Thymus (tissue), 11 donors: Measurements from ENCODE around the gene KAZN. TPM values are rescaled to one million over a fixed set of nuclear protein-coding genes. Genes with fewer than 3 reads are reported as not detected.

Experiments used
- DNase-seq, 9 donors: peaks; one replicate each; pipeline ENCODE4 v3.0.0-alpha.2; 2013; ENCODE audit warnings: low spot score in 9 of 9, low read depth in 6 of 9, missing footprints in 1 of 9
- H3K27ac ChIP-seq, 2 donors: one replicate each; pipeline ENCODE4 v1.5.1; 2013; ENCODE audit warnings: control low read depth in 1 of 2, low read depth in 1 of 2, low read length in 1 of 2, mild to moderate bottlenecking in 1 of 2, moderate library complexity in 1 of 2
- H3K27me3 ChIP-seq, 2 donors: one replicate each; pipeline ENCODE4 v1.5.1; 2013; ENCODE audit warnings: low read length in 1 of 2; ENCODE audit not compliant: control insufficient read depth in 2 of 2, insufficient read depth in 1 of 2
- H3K36me3 ChIP-seq, 2 donors: one replicate each; pipeline ENCODE4 v1.5.1; 2013; ENCODE audit warnings: low read length in 1 of 2, mild to moderate bottlenecking in 1 of 2, moderate library complexity in 1 of 2; ENCODE audit not compliant: control insufficient read depth in 2 of 2, insufficient read depth in 2 of 2
- H3K4me1 ChIP-seq, 2 donors: one replicate each; pipeline ENCODE4 v1.5.1; 2013; ENCODE audit warnings: low read length in 2 of 2; ENCODE audit not compliant: control insufficient read depth in 2 of 2, insufficient read depth in 2 of 2
- H3K4me3 ChIP-seq, 2 donors: one replicate each; pipeline ENCODE4 v1.5.1; 2013; ENCODE audit warnings: low read length in 2 of 2, control low read depth in 1 of 2, mild to moderate bottlenecking in 1 of 2
- H3K9me3 ChIP-seq, 2 donors: one replicate each; pipeline ENCODE4 v1.5.1; 2013; ENCODE audit warnings: low read length in 1 of 2, mild to moderate bottlenecking in 1 of 2; ENCODE audit not compliant: control insufficient read depth in 2 of 2, insufficient read depth in 1 of 2
- WGBS: extraction: QIAGEN DNeasy Blood & Tissue Kit; methylation state at CpG from one replicate; pipeline ENCODE4 v1.1.7; 2013; 5-methylcytosine and 5-hydroxymethylcytosine counted together
- polyA plus RNA-seq: library from polyadenylated mRNA; stranded (reverse); fragments of 200-250 nt; gene quantifications from one replicate; pipeline ENCODE4 v1.2.3, GENCODE V29; 2013
- total RNA-seq: library from RNA; stranded (reverse); fragments of 120-200 nt; gene quantifications from one replicate; pipeline ENCODE4 v1.2.4, GENCODE V29; 2013
- donor health status: healthy.

Gene KAZN
- total and polyA plus RNA-seq, 2 donors, result 1.3 to 5.7 TPM

DNA sequence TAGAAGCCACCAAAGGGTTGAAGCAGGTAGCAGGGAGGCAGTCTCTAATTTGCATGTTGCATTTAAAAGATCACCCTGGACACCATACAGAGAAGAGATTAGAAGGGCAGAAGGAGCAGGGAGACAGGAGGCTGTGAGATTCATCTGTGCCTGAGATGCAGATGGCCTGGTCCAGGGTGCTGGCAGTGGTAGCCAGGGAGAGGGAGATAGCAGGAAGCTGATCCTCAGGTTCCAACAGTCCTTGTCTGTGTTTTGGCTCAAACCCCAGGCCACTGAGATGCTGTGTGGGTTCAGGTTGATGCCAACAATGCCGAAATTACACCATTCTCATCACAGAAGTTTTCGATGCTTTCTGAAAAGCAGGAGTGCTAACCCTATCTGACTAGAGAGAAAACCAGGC lies 113.7 kb downstream of the KAZN start:
- no peak for DNase-seq
- 97% methylated on average over 2 of the region's 2 CpGs for WGBS

DNA sequence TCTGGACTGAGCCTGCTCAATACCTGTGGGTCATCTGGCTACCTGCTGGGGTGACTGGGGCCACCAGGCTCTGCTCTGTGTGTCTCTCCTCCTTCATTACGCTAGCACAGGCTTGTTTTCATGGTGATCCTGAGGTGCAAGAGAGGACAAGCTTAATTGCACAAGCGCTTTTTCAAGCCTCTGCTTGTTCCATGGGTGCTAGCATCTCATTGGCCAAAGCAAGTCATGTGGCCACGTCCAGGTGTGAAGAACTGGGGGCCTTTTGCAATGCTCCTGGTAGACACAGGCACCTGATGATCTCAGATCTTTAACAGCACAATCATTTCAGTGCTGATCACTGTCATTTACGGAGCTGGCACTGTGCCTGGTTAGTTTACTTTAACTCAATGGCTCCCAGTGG lies 114.6 kb downstream of the KAZN start:
- 81% methylated on average over 4 of the region's 4 CpGs for WGBS
- Histone ChIP-seq H3K4me1 (no peaks in the 10 kb centered on the region), H3K36me3 (no peaks in the 10 kb centered on the region), H3K9me3 (no peaks in the 10 kb centered on the region), H3K27me3 (no peaks in the 10 kb centered on the region), H3K27ac (no peak overlapping the region), H3K4me3 (no peak overlapping the region)
- DNase-seq, result no peak

More for the DNA sequence above, 113.7 kb downstream of the KAZN start:
- Histone ChIP-seq H3K36me3 (no peaks in the 10 kb centered on the region), H3K4me3 (no peak overlapping the region), H3K27ac (no peak overlapping the region), H3K4me1 (peaks cover 0 to under 1% of the 10 kb centered on the region in 2 donors), H3K9me3 (no peaks in the 10 kb centered on the region), H3K27me3 (no peaks in the 10 kb centered on the region)

DNA sequence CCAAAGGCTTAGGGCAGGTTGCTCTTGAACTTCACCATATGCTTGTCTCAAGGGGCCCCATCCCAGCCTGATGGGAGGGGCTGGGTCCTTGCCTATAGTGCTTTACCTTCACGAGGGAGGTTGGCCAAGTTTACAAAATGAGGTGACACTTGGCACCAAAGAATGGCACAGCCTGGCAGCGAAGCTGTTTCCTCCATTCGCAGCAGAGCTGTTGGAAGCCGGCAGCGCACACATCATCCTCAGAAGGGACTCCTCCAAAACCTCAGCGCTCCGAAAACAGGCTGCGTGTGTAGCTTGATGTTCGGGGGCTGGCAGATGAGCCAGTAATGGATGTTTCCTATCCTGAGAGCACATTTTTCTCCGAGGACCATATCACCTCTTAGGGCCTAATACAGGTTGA lies 116.8 kb downstream of the KAZN start:
- Histone ChIP-seq H3K27ac (no peak overlapping the region), H3K4me3 (no peak overlapping the region), H3K4me1 (no peaks in the 10 kb centered on the region), H3K9me3 (no peaks in the 10 kb centered on the region), H3K36me3 (no peaks in the 10 kb centered on the region), H3K27me3 (no peaks in the 10 kb centered on the region)
- no peak for DNase-seq
- 96% methylated on average over 10 of the region's 10 CpGs for WGBS

DNA sequence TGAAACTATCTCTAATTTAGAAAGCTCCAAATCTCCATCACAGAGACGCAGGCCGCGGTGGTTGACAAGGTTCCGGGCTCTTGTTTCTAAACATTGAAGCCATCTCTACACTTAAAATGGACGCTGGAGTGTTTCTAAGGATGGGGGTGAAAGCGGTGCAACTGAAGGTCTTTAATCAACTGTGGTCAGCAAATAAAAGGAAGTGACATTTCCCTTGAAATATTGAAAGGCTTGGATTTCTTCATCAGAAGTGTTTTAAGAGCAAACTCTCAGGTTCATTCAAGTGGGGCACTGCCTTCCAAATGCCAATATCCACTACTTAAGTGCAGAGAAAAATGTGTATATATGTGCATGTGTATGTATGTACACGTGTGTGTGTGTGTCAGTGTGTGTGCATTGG lies 117.3 kb downstream of the KAZN start:
- Histone ChIP-seq H3K9me3 (no peaks in the 10 kb centered on the region), H3K4me3 (no peak overlapping the region), H3K27me3 (no peaks in the 10 kb centered on the region), H3K27ac (no peak overlapping the region), H3K4me1 (no peaks in the 10 kb centered on the region), H3K36me3 (no peaks in the 10 kb centered on the region)
- WGBS, result 87% methylated on average over 7 of the region's 7 CpGs
- no peak for DNase-seq

DNA sequence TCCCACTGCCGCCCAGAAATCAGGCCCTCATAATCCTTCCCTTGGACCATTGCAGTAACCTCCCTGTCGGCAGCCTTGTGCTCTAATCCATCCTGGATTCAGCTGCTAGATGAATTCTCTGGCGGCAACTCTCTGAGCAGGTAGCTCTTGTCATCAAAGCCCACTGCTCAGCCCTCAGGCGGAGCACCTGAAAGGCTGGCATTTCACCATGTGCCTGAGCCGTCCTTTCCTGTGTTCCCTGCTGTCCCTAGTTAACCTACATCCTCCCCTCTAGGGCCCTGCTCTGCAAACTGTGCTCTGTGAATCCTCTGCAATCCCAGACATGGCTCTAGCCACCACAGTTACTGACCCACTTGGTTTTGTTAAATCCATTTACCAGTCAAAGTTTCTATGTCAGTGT lies 118.0 kb downstream of the KAZN start:
- no peaks in the 10 kb centered on the region for H3K27me3 ChIP-seq
- H3K36me3 ChIP-seq, result no peaks in the 10 kb centered on the region
- WGBS, result 89% methylated on average over 5 of the region's 5 CpGs
- DNase-seq, result no peak
- H3K4me3 ChIP-seq, result no peak overlapping the region
- no peaks in the 10 kb centered on the region for H3K4me1 ChIP-seq
- H3K27ac ChIP-seq, result no peak overlapping the region
- no peaks in the 10 kb centered on the region for H3K9me3 ChIP-seq

DNA sequence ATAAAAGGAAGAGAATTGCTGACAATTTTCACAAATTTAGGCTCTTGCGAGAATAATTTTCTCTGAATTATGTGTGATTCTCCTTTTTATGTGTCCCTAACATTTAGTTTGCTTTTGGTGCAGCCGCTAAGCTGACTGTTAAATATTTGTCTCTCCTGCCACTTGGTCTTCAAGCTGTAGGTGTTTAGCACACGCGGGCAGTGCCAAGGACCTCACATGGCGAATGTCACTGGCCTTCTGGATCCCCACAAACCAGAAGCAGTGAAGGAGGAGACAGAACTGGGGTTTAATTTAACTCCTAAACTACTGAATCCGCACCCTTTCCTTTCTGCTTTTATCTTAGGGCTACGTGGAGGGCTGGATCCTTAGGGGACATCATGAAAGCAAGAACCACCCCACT lies 120.0 kb downstream of the KAZN start:
- no peaks in the 10 kb centered on the region for H3K27me3 ChIP-seq

DNA sequence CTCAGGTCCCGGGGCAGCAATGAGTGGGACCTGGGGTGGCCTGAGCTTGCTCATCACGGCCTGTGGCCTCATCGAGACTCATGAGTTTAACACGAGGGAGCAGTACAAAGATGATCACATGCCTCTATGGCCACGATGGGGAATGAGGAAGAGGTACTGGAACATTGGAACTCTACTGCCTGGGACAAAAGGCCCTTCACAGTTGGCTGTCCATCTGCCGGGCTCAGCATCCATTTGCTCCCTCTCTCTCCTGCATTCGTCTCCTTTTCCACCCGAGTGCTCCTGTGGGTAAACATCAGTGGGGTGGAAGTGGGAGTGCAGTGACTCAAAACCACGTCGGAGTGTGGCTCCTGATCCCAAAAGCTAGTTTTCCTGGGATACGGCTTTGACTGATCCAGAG lies 124.9 kb downstream of the KAZN start:
- no peak overlapping the region for H3K27ac ChIP-seq
- no peak for DNase-seq

More for the DNA sequence above, 120.0 kb downstream of the KAZN start:
- Histone ChIP-seq H3K27ac (no peak overlapping the region), H3K9me3 (no peaks in the 10 kb centered on the region), H3K4me3 (no peak overlapping the region), H3K4me1 (no peaks in the 10 kb centered on the region), H3K36me3 (no peaks in the 10 kb centered on the region)
- no peak for DNase-seq
- 97% methylated on average over 7 of the region's 7 CpGs for WGBS

DNA sequence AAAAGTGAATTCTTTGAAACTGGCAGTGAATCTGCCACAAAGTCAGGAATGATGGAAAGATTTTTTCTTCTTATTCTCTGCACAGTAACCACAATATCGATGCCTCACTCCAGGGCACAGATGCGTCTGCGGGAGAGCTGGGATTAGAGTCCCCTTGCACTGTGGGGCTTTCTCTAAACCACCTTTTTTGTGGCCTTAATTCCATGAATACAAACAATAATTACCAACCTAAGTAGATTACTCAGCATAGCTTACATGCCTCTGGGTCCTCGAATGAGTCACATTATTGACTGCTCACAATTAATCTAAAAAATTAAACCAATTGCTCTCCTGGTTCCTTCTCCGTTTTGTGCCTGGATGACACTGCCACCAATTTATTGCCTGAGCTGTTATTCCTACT lies 125.8 kb downstream of the KAZN start:
- no peak overlapping the region for H3K4me3 ChIP-seq
- 96% methylated on average over 5 of the region's 5 CpGs for WGBS
- H3K9me3 ChIP-seq, result no peaks in the 10 kb centered on the region
- H3K36me3 ChIP-seq, result no peaks in the 10 kb centered on the region
- no peak overlapping the region for H3K27ac ChIP-seq
- H3K27me3 ChIP-seq, result no peaks in the 10 kb centered on the region
- no peaks in the 10 kb centered on the region for H3K4me1 ChIP-seq
- DNase-seq, result no peak

More for the DNA sequence above, 124.9 kb downstream of the KAZN start:
- Histone ChIP-seq H3K9me3 (no peaks in the 10 kb centered on the region), H3K4me3 (no peak overlapping the region), H3K4me1 (no peaks in the 10 kb centered on the region), H3K27me3 (no peaks in the 10 kb centered on the region), H3K36me3 (no peaks in the 10 kb centered on the region)
- whole genome bisulfite sequencing, result 84% methylated on average over 11 of the region's 11 CpGs

DNA sequence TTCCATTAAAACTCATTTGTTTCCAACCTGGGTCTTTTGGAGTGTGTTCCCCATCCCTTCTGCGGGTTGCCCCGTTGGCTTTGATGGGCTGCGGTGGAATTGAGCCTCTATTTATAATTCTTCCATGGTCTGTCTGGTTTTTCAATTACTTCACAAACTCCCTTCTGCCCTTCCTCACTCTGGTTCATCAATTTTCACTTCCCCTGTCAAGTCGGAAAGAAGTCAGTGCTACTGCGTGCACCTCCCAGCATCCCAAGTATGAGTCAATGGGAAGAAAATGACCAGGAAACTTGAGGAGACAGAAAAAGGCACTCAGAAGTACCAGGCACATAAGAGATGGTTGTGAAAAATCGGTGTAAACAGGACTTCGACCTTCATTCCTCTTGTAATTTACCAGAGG lies 126.2 kb downstream of the KAZN start:
- H3K27ac ChIP-seq, result no peak overlapping the region
- no peak for DNase-seq
- no peaks in the 10 kb centered on the region for H3K27me3 ChIP-seq
- H3K4me1 ChIP-seq, result no peaks in the 10 kb centered on the region
- WGBS, result 94% methylated on average over 7 of the region's 7 CpGs
- H3K36me3 ChIP-seq, result no peaks in the 10 kb centered on the region
- no peak overlapping the region for H3K4me3 ChIP-seq
- no peaks in the 10 kb centered on the region for H3K9me3 ChIP-seq

DNA sequence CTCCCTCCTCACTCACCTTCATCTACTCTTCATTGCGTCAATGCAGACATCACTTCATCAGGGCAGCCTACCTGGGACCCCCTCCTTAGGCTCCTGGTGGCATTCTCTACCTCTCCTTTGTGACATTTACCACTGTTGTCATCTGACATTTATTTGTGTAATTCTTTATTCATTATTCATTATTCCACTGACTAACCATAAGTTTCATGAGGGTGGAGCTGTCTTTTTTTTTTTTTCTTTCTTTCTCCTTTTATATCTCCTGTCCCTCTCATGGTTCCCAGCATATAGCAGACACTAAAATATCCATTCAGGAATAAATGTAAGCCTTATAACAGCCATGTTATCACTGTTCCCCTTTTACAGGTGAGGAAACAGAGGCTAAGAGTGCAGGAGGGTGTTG lies 126.8 kb downstream of the KAZN start:
- no peak overlapping the region for H3K4me3 ChIP-seq
- H3K27ac ChIP-seq, result no peak overlapping the region
- H3K36me3 ChIP-seq, result no peaks in the 10 kb centered on the region
- 96% methylated on average over 1 of the region's 1 CpG for WGBS
- no peaks in the 10 kb centered on the region for H3K9me3 ChIP-seq
- no peaks in the 10 kb centered on the region for H3K4me1 ChIP-seq
- no peak for DNase-seq
- H3K27me3 ChIP-seq, result no peaks in the 10 kb centered on the region
